Esophagus squamous epithelium (tissue), 4 donors: ENCODE measurements around the gene STXBP6.

ENCODE experiments used
- CTCF ChIP-seq, 6 experiments: fragments of 450-650 bp in 4 of 6; fragments of 200-600 bp in 2 of 6; sonication (generic) in 2 of 6; IDR thresholded peaks; one replicate each; pipeline ENCODE4 v1.5.1; 2016 to 2019; ENCODE audit warnings: antibody characterized with exemption in 6 of 6, mild to moderate bottlenecking in 4 of 6, moderate library complexity in 4 of 6
- POLR2A ChIP-seq, 4 donors: fragments of 450-650 bp; IDR thresholded peaks; one replicate each; pipeline ENCODE4 v1.6.1; 2017; ENCODE audit warnings: antibody characterized with exemption in 4 of 4, mild to moderate bottlenecking in 4 of 4, moderate library complexity in 3 of 4

GRCh38 chr14:24900269-24901100, 149.5 kb downstream of the STXBP6 start:
- TF ChIP-seq CTCF (IDR thresholded peaks at IDR 0.05), result no peak
- no peak for TF ChIP-seq POLR2A (IDR thresholded peaks at IDR 0.05)
